Activated CD8-positive, alpha-beta memory T cell treated with anti-CD3 and anti-CD28 coated beads, Interleukin-2, amount 50 U/mL, for 24 hours (primary cell): ENCODE measurements around the gene LONRF2.
"Not testable (repeated sequence)": the region's sequence is repeated elsewhere in the genome, so short reads cannot be mapped to it uniquely, and the experiment has no call there.

ENCODE experiments used
- DNase-seq: peaks from one replicate; pipeline ENCODE4 v3.0.0-alpha.2; 2020; ENCODE audit errors: extremely low read depth

The LONRF2 gene

GRCh38 chr2:100321866-100322820 lies at the start of gene LONRF2:
Gene LONRF2 (minus strand): TSS chr2:100322501. CDS start chr2:100322093, 408 bp downstream.
- no peak for DNase-seq

- no peak for DNase-seq
Observed at GRCh38 chr2:100367163-100367562, 44.9 kb upstream of the LONRF2 start.

GRCh38 chr2:100365434-100365833 lies 43.1 kb upstream of the LONRF2 start:
- no peak for DNase-seq

- DNase-seq = not testable (repeated sequence)
Observed at GRCh38 chr2:100362269-100362668, 40.0 kb upstream of the LONRF2 start.

- DNase-seq = no peak
Observed at GRCh38 chr2:100359576-100359975, 37.3 kb upstream of the LONRF2 start.

- DNase-seq = no peak
Observed at GRCh38 chr2:100358554-100358953, 36.3 kb upstream of the LONRF2 start.

DNA sequence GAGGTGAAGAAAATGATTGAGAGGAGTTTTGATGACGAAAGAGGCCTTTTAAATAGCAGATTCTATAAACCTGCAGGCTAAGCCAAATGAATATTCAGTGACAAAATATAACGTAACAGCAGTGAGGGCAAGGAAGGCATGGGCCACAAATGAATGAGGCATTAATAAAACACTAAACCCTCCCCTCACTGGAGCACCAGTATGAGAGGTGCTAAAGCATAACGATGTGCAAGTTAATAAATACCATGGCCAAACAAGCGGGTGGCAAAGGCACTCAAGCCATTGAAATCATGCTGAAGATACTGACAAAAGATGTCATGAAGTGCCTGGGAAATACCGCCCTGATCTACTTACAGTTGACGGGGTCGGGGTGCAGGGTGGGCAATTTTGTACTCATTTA lies 30.2 kb upstream of the LONRF2 start:
- no peak for DNase-seq

- no peak for DNase-seq
Observed at GRCh38 chr2:100350661-100351185, 28.4 kb upstream of the LONRF2 start.

- DNase-seq = not testable (repeated sequence)
Observed at GRCh38 chr2:100345144-100345543, 22.8 kb upstream of the LONRF2 start.

DNA sequence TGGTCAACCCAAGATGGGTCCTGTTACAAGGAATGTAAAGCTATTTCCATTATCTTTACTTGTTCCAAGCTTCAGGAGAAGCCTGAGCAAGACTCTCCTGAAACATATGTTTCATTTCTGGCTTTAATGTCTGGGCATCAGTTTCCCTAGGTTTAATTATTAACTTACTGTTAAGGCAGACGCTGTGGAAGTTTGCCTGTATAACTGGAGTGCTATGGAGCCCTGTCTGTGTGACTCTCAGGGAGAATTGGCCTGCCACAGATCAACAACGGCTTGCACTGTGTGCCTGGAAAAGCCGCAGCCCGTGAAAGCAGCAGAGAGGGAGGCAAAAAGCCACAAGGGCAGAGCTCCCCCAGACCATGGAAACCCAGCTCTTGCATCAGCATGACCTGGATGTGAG lies 22.1 kb upstream of the LONRF2 start:
- no peak for DNase-seq

DNA sequence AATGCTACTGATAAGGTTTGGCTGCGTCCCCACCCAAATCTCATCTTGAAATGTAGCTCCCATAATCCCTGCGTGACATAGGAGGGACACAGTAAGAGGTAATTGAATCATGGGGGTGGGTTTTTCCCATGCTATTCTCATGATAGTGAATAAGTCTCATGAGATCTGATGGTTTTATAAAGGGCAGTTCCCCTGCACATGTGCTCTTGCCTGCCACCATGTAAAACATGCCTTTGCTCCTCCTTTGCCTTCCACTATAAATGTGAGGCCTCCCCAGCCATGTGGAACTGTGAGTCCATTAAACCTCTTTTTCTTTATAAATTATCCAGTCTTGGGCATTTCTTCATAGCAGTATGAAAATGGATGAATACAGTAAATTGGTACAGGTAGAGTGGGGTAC lies 20.2 kb upstream of the LONRF2 start:
- DNase-seq = not testable (repeated sequence)

- DNase-seq = no peak
Observed at GRCh38 chr2:100339823-100340222, 17.5 kb upstream of the LONRF2 start.

GRCh38 chr2:100334929-100335328 lies 12.6 kb upstream of the LONRF2 start:
- no peak for DNase-seq

DNA sequence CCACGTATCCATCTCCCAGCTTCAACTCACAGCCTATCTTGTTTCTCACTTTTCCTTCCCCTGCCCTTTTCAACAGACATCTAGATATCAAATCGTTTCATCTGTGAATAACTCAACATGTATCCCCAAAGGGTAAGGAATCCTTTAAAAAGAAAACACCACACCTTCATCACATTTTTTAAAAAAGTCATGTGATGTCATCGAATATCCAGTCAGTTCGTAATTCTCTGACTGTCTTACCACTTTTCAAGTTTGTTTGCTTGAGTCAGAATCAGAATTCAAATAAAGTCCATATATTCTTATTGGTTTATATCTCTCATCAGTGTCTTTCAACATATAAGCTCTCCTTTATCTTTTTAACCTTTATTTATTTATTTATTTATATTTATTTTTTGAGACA lies 5.4 kb upstream of the LONRF2 start:
- DNase-seq = no peak

- no peak for DNase-seq
Observed at GRCh38 chr2:100321179-100321865, 979 bp downstream of the LONRF2 start.

- no peak for DNase-seq
Observed at GRCh38 chr2:100320547-100321178, 1.6 kb downstream of the LONRF2 start.

DNA sequence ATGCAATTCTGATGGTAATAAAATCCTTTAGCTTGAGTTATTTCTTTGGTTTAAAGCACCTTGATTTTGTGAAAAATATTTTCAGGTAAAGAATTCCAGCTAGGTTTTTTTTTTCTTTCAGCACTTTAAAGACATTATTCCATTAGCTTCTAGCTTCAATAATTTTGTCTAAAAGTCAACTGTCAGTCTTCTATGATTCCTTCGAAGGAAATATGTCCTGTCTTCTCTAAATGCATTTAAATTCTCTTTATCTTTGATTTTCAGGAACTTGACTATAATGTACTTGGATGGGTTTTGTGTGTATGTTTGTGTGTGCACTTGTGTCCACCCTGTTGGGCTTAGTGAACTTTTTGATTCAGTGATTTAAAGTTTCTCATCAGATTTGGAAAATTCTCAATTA lies 4.7 kb downstream of the LONRF2 start:
- DNase-seq = no peak

DNA sequence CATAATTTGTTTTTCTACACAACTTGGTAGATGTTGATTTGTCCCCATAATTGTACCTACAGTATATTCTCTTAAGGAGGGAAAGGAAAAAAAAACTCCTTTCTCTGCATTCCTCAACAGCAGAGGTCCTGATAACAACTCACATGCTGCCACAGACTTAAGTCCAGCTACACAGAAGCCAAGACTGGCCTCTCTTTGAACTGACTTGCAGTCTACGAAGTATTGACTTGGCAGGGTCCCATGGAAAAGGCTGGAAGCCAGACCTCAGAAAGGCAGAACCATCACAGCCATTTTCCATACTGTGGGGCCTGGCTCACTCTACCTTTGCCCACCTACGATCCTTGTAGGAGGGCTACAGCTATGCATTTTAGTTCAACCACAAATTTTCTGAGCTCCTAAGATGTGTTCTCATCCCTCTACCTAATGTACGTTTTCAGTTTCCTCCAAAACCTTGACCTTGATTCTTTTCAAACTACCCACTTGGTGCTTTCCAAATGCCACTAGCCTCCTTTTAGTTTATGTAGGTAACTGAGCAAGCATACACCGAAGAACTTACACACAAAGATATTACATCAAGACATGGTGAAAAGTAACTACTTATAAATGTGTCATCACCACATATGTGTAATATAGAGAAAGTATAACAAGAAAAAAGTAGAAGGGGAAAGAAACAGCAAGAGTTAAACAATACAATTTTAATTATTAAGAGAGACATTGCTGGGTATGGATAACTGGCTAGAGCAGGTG lies 12.2 kb downstream of the LONRF2 start:
- DNase-seq = no peak

GRCh38 chr2:100309311-100309710 lies 13.0 kb downstream of the LONRF2 start:
- DNase-seq = no peak

DNA sequence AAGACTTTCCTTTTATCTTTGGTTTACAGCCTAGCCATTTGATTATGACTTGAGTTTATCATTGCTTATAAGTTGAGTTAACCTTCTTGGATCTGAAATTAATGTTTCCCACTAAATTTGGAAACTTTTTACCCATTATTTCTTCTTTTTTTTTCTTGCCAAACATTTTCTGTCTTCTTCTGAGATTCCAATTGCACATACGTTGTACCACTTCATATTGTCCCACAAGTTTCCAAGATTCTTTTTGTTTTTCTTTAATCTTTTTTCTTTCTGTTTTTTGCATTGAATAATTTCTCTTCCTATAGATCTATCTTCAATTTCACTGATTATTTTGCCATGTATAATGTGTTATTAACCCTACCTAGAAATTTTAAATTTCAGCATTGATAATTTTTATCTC lies 18.6 kb downstream of the LONRF2 start:
- no peak for DNase-seq

DNA sequence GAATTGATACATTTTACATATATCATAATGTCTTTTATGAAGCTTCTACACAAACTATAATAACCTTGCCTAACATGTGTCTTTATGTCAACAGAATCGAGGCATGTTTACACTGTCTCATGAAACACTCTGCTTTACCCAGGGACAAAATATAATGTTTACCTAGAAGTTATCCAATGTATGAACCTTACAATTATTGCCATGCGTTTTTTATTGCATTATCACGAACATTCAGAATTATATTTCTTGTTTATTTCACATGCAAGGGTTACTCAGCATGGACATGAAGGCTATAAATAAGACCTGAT lies 19.8 kb downstream of the LONRF2 start:
- DNase-seq = no peak
